ENCODE data around the gene FOXD2. TPM values are rescaled to one million over a fixed set of nuclear protein-coding genes. Genes with fewer than 3 reads are reported as not detected.

FOXD2 gene
- total and polyA plus RNA-seq, 7 donors: 0.04 to 0.13 (median 0.04) TPM

- Histone ChIP-seq H3K27me3 (ENCODE audit: insufficient read depth in 3 of 3, low read length in 2 of 3) (peaks cover 4 to 60% (median 6%) of the 10 kb centered on the region in 3 donors), H3K9me3 (no peaks in the 10 kb centered on the region), H3K4me1 (no peaks in the 10 kb centered on the region), H3K36me3 (ENCODE audit: insufficient read depth in 1 of 2, low read depth in 1 of 2) (no peaks in the 10 kb centered on the region), H3K4me3 (no peak overlapping the region), H3K27ac (no peak overlapping the region)
- no peak for TF ChIP-seq CTCF (IDR thresholded peaks at IDR 0.05)
- no peak for DNase-seq
- 9 to 12% (median 11%) methylated on average over 5 of the region's 5 CpGs for WGBS, 3 donors
- no peak for ATAC-seq
- intact Hi-C loops (cut with DNase I): no loop called here
Observed at GRCh38 chr1:47460040-47460439, 22.2 kb downstream of the FOXD2 start.

- Histone ChIP-seq H3K4me1 (no peaks in the 10 kb centered on the region), H3K27me3 (ENCODE audit: insufficient read depth in 3 of 3, low read length in 2 of 3) (peaks cover 3 to 57% (median 6%) of the 10 kb centered on the region in 3 donors), H3K9me3 (no peaks in the 10 kb centered on the region), H3K27ac (no peak overlapping the region), H3K4me3 (no peak overlapping the region), H3K36me3 (ENCODE audit: insufficient read depth in 1 of 2, low read depth in 1 of 2) (no peaks in the 10 kb centered on the region)
- intact Hi-C loops (cut with DNase I): no loop called here
- ATAC-seq: no peak
- DNase-seq: no peak
- TF ChIP-seq CTCF (IDR thresholded peaks at IDR 0.05): no peak
Observed at GRCh38 chr1:47460456-47460855, 22.6 kb downstream of the FOXD2 start.

DNA sequence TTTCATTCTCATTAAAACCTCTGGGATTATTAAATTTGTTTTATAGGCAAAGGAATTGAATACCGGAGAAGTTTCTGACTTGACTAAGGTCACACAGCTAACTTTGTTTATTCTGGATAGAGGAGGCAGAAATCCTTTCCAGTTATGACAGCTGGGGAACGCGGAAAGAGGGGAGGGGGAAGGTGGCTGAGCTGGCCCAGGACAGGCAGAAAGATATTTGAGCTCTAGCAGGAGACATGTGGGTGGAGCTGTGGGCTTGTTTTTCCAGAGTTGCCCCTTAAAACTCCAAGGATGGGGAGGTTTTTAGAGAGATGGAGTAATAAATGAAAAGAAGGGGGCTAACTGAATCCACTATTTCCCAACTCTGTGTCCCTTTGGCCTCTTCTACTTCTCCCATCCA is 27.8 kb downstream of the FOXD2 start:
- TF ChIP-seq CTCF (IDR thresholded peaks at IDR 0.05): no peak
- intact Hi-C loops (cut with DNase I): no loop called here
- Histone ChIP-seq H3K4me3 (no peak overlapping the region), H3K36me3 (ENCODE audit: insufficient read depth in 1 of 2, low read depth in 1 of 2) (no peaks in the 10 kb centered on the region), H3K4me1 (no peaks in the 10 kb centered on the region), H3K27me3 (ENCODE audit: insufficient read depth in 3 of 3, low read length in 2 of 3) (peaks cover 3 to 52% (median 6%) of the 10 kb centered on the region in 3 donors), H3K27ac (no peak overlapping the region), H3K9me3 (no peaks in the 10 kb centered on the region)
- WGBS, 3 donors: 11 to 15% (median 12%) methylated on average over 3 of the region's 3 CpGs
- ATAC-seq (no peak), DNase-seq (no peak)

DNA sequence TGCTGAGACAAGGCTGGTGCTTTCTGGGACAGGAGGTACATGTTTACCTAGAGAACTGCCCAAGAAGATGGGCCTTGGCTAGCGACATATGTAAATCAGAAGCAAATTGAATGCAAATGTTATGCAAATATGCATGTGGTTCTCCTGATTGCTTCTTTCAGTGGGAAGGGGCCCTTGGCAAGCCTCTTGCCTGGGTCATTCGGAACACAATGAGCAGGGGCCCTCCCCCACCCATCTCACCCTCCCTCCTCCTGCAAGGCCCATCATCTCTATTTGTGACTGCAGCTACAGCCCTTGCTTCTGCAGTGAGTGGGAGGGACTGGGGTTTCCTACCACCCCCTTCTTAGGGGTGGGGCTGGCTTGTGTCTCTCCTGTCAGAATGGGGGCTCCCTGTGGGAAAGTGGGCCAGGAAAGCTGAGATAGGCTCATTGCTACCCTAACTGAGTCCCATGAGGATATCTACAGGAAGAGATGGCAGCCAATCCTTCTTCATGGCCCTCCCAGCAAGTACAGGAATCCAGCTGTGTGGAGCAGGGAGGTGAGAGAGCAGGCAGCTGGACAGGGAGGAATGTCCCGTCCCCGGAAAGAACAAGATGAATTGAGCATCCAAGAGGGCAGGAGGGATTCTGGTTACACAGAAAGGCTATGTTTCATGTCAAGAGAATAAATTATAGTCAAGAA is 31.0 kb downstream of the FOXD2 start:
- no peaks in the 10 kb centered on the region for H3K4me1 ChIP-seq
- no peaks in the 10 kb centered on the region for H3K36me3 ChIP-seq (ENCODE audit: insufficient read depth in 1 of 2, low read depth in 1 of 2)
- intact Hi-C loops (cut with DNase I): no loop called here
- H3K4me3 ChIP-seq: no peak overlapping the region
- WGBS, 3 donors: 38 to 44% (median 43%) methylated on average over 4 of the region's 4 CpGs
- no peak for TF ChIP-seq CTCF (IDR thresholded peaks at IDR 0.05)
- DNase-seq (no peak), ATAC-seq (no peak)
- peaks cover 0 to 26% (median 0%) of the 10 kb centered on the region in 3 donors for H3K27me3 ChIP-seq (ENCODE audit: insufficient read depth in 3 of 3, low read length in 2 of 3)
- no peaks in the 10 kb centered on the region for H3K9me3 ChIP-seq
- no peak overlapping the region for H3K27ac ChIP-seq

DNA sequence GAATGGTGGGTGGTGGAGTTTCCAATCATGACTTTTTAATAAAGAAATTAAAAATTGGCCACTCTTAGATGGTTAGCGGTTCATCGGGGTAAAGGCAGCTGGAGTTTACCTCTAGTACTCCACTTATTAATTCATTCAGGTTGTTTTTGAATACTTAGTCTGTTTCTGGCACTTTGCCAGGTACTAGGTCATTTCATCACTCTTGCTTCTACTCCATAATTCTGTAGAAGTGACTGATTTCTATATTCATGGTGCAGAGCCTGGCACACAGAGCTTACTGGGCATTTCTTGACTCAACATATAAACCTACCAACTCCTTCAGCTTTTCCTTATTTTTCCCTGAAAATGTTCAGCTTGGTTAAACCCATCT is 31.5 kb downstream of the FOXD2 start:
- no peak for TF ChIP-seq CTCF (IDR thresholded peaks at IDR 0.05)
- Histone ChIP-seq H3K4me1 (no peaks in the 10 kb centered on the region), H3K27ac (no peak overlapping the region), H3K27me3 (ENCODE audit: insufficient read depth in 3 of 3, low read length in 2 of 3) (peaks cover 0 to 29% (median 0%) of the 10 kb centered on the region in 3 donors), H3K9me3 (no peaks in the 10 kb centered on the region), H3K4me3 (no peak overlapping the region), H3K36me3 (ENCODE audit: insufficient read depth in 1 of 2, low read depth in 1 of 2) (no peaks in the 10 kb centered on the region)
- 76 to 89% (median 81%) methylated on average over 2 of the region's 2 CpGs for WGBS, 3 donors
- intact Hi-C loops (cut with DNase I): no loop called here
- ATAC-seq: no peak
- DNase-seq: no peak

All from psoas muscle (tissue), 8 donors.